Astrocyte (in vitro differentiated cells and primary cell): ENCODE results near the gene WASHC2C.
"Not testable (repeated sequence)": the region's sequence is repeated elsewhere in the genome, so short reads cannot be mapped to it uniquely, and the experiment has no call there.

ENCODE experiments used
- CTCF ChIP-seq: IDR thresholded peaks from 2 replicates; pipeline ENCODE4 v1.5.1; 2011; ENCODE audit warnings: low read depth, mild to moderate bottlenecking, inconsistent platforms, low read length, moderate library complexity; ENCODE audit not compliant: insufficient read depth
- EZH2 ChIP-seq: IDR thresholded peaks from 2 replicates; pipeline ENCODE4 v1.6.1; 2012; ENCODE audit warnings: mild to moderate bottlenecking, low read length, inconsistent platforms; ENCODE audit not compliant: insufficient read depth

GRCh38 chr10:45752210-45752609 is 25.1 kb downstream of the WASHC2C start:
- TF ChIP-seq CTCF, EZH2: not testable (repeated sequence)
